GM21723 (cell line): ENCODE results near the gene PAM.
A peak's percentile ranks its signal among the peaks of the same experiment; 100 is the strongest.

ENCODE experiments used
- ATAC-seq: cut with Tn5 transposase; IDR thresholded peaks from one replicate; pipeline ENCODE4 v1.9.1; 2021; ENCODE audit warnings: mild to moderate bottlenecking, moderate library complexity; ENCODE audit not compliant: unreplicated experiment

The PAM gene

GRCh38 chr5:102777099-102777498 lies 22.0 kb downstream of the PAM start:
- ATAC-seq: no peak

DNA sequence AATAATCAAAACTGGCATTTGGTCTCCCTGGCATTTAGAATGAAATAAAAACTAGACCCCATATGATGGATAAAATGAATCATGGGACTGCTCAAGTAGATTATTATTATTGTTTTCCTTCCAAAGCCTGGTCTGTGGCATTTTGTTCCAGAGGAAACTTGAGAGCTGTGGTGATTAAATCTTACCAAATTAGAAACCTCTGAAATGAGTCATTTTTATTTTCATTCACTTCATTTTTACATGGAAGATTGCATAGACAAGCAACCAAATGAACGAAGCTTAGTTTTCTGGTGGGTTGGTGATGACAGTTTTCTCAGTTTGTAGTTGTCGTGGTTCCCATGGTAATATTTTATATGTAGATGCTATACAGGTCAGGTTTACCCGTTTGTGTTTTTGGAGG lies 23.4 kb downstream of the PAM start:
- ATAC-seq: peak; percentile 55

DNA sequence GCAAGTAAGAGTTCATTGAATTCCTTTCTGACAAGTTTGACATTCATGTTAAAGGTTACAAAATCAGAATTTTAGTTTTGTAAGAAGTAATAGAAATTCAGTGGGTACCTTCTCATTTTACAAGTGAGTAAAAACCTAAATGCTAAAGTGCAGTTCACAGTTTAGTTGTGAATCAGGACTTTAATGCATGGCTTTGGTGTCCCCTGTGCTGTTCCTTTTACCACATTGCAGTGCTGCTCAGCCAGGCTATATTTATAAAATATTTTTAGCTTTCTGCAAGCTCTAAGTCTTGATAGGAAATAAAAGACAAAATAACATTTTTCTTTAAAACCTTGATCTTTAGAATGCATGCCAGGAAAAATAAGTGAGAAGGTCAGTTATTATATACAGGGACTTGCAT lies 26.3 kb downstream of the PAM start:
- ATAC-seq: no peak

GRCh38 chr5:102781786-102782185 lies 26.7 kb downstream of the PAM start:
- no peak for ATAC-seq

DNA sequence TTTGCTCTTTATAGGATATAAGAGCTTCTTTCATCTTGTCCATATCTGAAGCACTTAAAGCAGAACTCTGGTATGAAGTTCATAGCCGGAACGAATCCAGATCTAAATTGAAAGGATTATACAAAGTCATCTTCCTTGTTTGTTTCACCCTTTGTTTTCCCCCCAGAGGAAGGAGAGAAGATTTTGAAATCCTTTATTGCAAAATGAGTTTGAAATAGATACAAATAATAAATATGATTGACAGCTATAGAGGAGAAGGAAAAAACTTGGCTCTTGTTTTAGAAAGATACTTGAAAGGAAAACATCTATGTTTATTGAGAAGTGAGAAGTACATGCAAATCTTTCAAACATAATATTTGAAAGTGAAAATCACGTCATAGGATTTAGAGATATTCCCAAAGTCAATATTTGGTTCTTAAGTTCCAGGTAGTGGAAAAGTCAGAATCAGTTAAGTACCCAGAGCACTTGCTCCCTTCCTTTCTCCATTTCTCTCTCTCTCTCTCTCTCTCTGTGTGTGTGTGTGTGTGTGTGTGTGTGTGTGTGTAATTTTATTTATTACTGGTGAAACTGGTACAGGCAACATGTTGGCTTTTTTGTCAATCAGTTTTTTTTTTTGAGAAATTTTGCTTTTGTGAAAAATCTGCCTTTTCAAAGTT lies 27.2 kb downstream of the PAM start:
- no peak for ATAC-seq

DNA sequence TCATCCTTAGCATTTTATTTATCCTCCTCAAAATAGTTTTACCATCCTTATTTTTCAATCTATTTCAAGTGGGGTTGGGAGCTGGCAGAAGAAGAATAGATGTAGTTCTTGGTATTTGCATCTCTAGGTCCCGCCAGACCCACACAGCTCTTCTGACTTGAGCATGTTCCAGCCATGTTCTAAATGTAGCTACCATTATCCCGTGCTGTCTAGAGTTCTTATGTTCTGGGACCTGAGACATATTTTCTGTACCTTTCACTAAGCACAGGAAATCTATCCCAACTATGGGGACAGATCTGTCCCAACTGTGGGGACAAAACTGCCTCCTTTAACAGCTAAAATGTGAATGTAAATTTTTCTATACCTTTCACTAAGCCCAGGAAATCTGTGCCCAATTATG lies 32.0 kb downstream of the PAM start:
- ATAC-seq: no peak

- no peak for ATAC-seq
These were observed 33.7 kb downstream of the PAM start for GRCh38 chr5:102788788-102789187.

GRCh38 chr5:102789469-102789868 lies 34.4 kb downstream of the PAM start:
- no peak for ATAC-seq

DNA sequence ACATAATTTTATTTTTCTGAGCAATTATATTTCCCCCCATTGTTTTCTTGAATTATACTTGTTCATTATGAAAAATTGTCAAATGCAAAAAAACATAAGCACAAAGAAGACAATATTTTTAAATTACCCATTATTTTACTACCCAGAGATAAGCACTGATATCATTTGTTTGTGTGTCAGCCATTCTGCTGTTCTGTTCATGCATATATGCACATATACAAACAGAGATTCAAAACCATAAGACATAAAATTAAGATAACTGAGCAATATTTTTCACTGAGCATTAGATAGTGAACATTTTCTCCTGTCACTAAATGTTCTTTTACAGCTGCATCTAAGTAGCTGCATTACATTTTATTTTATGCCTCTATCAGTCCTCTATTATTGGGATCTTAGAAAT lies 35.6 kb downstream of the PAM start:
- ATAC-seq: no peak

GRCh38 chr5:102792705-102793104 lies 37.6 kb downstream of the PAM start:
- no peak for ATAC-seq

DNA sequence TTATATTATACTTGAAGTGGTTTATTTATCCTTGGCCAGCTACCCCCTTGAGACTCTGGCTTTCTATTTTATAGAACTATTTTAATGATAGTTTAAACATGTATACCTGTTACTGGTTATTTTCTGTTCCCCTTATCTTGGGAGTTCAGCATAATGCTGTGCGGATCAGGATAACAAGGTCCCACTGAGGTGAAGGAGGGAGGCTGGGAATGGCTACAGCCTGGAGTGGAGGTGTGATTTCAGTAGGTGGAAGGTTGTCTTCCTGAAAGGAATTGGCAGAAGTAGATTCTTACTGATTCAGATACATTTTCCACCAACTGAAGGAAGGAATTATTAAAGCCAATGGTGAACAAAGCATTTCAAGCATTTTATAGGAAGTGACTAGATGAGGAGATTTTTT lies 38.9 kb downstream of the PAM start:
- ATAC-seq: no peak

GRCh38 chr5:102794677-102795331 lies 39.7 kb downstream of the PAM start:
- ATAC-seq: no peak

GRCh38 chr5:102795526-102795925 lies 40.4 kb downstream of the PAM start:
- ATAC-seq: no peak

GRCh38 chr5:102796009-102796408 lies 40.9 kb downstream of the PAM start:
- no peak for ATAC-seq

- ATAC-seq: no peak
These were observed 41.4 kb downstream of the PAM start for GRCh38 chr5:102796498-102796897.

DNA sequence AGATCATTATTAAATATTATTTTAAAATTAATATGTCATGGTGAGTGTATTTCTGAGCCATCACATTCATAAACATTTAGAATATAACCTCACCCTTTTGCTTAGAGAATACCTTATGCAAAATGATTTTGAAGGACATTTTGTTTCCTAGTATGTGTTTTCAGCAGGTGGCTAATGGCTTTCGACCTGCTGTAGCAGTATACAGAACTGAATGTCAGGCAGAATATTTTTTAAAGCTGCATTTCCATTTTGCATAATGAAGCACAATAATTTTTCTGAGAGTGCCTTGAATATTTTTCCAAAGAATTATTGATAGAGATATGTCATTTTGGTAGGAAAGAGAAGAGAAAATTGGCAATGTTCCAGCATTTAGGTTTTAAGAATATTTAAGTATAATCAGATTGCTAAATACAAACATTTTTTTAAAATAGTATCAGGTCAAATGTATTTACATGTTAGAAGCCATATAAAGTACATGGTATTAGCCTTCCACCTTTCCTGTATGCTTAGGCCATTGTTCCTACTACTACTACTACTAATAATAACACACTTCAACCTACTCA lies 42.3 kb downstream of the PAM start:
- no peak for ATAC-seq

DNA sequence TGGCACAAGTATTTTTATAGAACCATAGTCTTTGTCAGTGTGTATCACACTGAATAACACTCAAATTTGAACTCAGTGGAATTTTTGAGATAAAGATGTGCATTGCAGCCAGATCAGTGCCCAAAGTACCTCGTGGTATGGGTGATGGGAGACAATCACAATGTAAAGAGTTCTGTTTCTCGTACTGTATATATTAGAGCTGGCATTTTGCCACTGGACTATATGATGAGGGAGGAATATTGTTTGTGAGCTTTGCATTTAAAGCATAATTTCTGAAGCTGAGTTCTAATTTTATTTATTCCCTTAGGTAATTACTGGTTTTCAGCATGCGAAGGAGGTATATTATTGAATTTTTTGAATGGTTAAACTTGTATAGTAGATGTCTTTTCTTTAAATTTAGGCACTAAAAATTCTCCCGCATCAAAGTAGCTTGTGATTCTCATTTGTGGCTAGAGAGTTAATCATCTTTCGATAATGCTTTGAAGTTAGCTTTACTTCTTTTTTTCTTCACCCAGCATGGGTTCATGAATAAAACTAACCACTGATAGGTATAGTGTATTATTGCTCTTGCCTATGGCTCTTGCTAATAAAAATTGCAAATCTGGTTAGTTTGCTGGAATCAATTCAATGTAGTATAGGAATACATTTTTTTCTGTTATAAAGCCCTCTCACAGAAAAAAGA lies 43.1 kb downstream of the PAM start:
- no peak for ATAC-seq

- ATAC-seq: no peak
These were observed 43.9 kb downstream of the PAM start for GRCh38 chr5:102799017-102799416.

DNA sequence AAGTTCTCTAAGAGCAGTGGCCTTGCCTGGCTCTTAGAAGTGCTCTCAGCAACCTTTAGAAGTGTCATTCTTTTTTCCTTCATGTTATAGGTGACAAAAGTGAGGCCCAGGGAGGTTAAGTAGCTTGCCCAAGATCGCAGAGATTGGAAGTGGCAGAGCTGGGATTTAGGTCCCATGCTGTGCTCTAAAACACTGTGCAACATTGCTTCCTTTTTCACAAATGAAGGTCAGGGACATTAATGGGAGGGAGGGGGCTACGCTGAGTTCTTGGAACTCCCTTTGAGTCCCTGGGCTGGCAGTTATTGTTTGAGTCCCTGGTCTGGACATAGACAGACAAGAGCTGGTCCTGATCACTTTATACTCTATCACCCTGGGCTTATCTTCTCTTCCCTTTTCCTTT lies 45.3 kb downstream of the PAM start:
- ATAC-seq: no peak

- no peak for ATAC-seq
These were observed 46.3 kb downstream of the PAM start for GRCh38 chr5:102801371-102801770.

DNA sequence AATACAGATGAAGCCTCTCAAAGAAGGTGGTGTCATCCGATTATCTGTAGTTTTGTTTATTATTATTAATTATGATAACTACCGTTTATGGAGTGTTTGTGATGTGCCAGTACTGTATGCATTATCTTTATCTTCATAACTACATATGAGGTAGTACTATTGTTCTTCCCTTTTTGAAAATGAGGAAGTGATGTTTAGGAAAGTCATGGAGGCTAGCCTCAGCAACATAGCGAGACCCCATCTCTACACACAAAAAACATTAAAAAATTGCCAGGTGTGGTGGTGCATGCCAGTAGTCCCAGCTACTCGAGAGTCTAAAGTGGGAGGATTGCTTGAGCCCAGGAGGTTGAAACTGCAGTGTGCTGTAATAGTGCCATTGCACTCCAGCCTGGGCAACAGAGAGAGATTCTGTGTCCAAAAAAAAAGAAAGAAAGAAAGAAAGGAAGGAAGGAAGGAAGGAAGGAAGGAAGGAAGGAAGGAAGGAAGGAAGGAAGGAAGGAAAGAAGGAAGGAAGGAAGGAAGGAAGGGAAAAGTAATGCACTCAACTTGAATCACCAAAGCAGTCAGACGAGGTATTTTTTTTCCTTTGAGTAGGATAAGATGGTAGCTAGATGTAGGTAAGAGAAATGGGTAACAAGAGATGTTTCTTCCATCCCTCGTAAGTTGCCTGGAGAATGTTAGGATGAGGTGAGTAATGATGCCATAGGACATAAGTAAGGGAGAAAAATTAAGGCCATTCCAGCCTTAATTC lies 47.8 kb downstream of the PAM start:
- no peak for ATAC-seq
